Fibroblast of the conjunctiva (primary cell): ENCODE data around the gene LAMB2.

Experiments used
- DNase-seq: peaks from one replicate; pipeline ENCODE4 v3.0.0-alpha.2; 2010; ENCODE audit warnings: low read depth

LAMB2 gene

DNA sequence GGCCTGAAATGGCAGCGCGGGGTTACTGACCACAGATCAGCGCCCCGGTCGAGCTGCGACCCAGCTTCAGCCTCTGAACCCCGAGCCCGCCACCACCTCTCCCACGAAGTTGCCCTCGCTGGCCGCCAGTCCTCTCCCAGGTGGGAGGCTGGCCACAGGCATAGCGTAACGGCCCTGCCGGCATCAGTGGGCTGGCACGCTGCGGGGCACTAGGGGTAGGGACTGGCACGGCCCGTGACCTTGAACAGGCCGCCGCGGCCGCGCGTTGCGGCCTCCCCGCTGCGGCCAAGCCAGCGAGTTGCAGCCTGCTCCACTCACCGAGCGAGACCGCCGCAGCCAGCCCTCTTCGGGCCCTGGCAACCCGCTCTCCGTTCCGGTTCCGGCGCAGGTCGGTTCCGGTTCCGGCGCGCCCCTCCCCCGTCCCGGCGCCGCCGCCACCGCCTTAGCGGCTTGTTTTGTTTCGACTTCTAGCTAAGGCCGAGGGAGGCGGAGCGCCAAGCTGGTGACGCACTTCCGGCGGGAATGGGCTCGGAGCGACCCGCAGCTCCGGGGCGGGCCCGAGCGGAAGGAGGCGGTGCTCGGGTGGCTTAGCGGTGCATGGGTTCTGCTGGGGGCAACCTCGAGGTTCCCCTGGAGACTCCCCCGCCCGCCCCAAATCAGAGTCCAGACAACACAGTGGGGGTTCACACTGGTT is 12.3 kb downstream of the LAMB2 start, which contains the start of gene USP19:
USP19 (minus strand) TSS at position 386 of the 694 bp plus-strand sequence. CDS start 1,678 bp downstream, outside the sequence.
- DNase-seq = peak; percentile 81

DNA sequence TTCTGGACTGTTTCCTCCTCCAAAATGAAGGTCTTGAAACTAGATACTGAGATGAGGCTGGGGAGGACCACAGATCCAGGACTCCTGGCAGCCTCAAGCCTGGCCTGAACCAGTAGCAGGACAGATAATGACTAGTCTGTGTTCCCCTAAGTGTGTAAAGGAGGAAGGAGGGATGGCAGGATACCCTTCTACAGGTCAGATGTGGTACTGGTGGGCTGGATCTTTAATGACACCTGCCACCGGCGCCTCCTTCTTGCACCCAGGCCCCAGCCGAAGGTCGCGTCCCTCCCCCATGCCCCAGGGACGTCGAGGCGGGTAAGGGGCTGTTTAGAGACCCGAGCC is 12.8 kb downstream of the LAMB2 start:
- no peak for DNase-seq

DNA sequence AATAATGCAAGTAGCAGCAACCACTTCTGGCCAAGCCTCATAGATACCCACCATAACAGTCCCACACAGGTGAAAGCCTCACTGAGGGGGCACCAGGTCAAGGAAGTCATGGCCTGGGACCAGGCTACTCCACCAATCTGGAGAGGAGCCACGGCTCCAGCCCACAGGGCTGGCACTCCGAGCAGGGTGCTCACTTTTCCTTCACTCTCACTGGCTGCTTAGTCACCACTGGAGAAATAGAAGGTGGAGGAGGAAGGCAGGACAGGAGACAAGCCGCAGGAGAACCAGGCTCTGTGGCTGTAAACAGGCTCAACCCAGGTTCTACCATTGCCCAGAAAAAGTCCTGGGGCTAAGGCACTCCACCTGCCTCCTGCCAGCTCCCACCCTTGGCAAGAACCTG is 13.4 kb downstream of the LAMB2 start:
- DNase-seq = no peak

DNA sequence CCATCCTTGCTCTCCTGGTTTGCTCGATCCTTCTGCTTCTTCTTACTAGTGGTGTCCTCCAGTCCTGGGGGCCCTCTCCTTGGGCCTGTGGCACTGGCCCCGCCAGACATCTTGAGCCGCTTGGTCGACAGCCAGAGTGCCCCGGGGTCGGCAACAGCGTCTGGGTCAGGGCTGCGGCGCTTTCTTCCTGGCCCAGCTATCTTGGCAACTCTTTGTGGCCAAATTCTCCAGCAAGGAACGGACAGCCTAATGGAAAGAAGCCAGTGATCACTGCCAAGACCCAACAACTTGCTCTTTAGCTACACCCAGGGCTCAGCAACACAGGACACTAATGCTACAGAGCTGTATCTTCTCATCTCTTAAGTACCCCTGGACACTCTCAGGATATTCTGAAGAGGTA is 13.8 kb downstream of the LAMB2 start:
- DNase-seq = no peak

DNA sequence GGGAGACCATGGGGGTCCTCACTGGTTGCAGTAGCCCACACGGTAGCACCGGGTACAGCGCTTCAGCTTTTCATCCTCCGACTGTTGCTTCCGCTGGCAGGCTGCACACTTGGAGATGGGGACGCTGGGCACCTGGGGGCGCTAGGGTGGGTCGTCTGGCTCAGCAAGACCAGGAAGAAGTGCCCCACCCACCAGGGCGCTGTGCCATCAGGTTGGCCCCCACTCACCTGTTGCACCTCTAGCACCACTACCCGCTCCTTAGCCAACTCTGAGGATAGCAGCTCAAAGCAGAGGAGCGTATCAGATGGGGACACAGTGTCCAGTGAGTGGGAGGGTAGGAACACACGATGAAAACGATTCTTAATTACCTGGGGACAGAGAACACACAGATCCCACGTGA is 20.6 kb downstream of the LAMB2 start:
- DNase-seq = no peak

DNA sequence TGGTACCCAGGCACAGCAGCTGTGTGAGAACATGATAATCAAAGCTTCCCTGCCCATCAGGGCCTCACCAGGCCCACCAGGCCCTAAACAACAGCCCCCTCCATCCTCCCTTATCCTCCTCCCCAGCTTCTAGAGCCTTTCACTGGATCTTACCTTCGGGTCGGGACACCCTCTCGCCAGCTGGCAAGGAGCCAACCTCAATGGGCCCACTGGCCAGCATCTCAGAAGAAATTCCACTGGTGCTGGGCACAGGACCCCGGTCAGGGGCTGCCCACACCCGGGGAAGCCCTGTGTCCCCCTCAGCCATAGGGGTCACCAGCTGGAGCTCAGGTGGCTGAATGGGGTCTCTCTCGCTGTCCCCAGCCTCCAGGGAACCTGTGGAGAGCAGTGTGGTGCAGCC is 21.5 kb downstream of the LAMB2 start:
- DNase-seq = no peak

DNA sequence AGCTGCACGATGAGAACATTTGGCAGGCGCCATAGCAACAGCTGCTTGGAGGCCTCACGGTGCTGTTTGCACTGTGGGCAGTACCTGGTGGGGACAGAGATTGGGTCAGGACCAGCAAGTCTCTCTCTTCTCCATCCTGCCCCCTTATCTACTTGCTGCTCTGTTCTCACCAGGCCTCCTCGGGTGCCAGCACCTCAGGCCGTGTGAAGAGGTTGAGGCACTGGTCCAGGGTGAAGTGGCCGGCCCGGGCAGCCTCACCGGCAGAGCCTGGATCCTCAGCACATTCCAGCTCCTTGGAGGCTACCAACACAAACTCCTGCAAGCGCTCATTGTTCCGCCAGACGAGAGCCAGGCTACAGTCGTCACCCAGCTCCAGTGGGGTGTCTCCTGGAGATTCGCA is 22.1 kb downstream of the LAMB2 start:
- DNase-seq = no peak

DNA sequence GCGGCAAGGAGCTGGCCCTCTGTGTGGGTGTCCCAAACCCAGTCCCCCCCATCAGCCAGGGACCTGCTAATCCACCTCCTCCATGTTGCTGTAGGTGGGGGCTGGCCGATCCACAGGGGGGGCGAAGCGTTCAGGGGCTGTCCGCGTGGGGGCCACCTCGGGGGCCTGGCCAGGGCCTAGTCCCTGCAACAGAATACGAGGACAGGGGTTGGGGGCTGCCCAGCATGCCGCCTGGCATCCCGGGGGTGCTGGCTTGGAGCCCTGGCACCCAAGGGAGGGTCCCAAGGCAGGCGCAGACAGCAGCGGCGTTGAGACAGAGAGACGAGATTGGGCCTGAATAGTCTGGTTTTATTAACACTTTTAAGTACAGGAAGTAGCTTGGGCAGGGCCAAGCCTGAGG is 24.5 kb downstream of the LAMB2 start:
- DNase-seq = no peak

DNA sequence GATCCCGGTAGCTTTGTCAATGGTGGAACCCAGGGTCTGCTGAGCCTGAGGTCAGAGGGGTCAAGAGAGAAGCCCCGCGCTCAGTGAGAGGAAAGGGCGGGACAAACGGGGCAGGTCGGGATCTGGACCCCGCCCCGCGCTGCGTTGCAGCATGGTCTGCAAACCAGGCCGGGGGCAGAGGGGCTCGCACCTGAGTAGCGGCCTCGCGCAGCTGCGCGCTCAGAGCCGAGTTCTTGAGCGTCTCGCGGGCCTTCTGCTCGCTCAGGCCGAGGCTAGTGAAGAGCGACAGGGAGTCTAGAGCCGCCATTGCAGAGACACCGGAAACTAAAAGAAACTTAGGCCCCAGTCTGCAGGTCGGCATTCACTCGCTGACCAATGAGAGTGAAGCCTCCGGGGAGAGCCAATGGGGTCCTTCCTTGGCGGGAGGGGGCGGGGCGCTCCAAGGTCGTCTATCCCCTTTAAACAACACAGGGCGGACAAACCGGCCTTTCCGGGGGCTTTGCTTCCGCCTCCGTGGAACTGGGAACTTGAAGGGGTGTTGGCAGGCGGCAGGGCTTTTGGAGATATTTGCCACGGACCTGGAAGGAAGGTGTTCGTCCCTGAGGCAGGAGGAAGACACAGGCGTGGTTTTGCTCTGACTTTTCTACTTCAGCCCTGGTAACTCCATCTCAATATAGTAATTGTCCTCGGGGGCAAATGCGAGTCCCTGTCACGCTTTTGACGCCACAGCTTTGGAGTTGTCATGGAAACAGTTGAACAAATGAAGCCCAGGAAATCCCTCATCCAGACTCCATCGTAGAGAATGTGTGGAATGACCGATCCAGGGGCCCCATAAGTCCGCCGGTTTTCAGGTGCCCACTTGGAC is 28.2 kb downstream of the LAMB2 start, which contains the start of gene QARS1:
QARS1 (minus strand) TSS at position 331 of the 865 bp plus-strand sequence; CDS start at position 307, 24 bp downstream.
- DNase-seq = peak; percentile 83

DNA sequence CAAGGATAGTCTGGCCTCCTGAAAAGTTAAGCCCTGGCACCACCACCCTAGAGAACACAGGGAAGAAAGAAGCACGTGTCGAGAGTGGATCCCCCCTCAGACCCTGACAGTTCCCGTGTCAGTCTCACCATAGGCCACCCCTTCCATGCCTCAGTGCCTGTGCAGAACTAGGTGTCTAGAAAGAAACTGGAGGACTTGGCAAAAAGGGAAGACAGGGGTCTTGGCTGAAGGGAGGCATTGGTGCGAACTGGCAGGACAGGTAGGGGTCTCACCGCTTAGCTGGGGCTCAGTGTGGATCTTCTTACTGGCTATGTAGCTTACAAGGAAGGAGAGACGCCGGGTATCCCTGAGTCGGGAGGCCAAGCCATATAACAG is 28.8 kb downstream of the LAMB2 start:
- DNase-seq = no peak

DNA sequence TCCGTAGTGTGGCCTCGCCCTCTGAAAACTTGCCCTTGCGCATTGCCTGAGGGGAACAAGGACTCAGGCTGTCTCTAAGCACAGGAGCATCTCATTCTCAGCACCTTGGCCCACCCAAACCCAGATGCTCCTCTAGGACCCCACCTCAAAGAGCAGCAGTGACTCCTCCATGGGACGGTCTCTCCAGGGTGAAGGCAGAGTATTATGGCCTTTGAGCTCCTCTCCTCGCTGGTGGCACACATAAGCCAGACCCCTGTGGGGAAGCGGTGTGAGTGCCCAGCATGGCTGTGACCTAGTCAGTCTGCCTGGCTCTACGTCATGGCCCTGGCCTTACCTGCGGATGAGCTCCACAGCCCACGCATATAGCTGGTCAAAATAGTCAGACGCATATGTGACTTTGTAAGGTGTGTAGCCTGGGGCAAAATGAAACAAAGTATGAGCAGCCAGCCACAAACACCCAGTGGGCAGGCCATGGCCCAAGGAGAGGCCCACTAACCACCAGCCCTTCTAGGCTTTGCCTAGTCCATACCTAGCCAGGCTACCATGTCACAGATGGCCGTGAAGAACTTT is 32.7 kb downstream of the LAMB2 start:
- DNase-seq = no peak

DNA sequence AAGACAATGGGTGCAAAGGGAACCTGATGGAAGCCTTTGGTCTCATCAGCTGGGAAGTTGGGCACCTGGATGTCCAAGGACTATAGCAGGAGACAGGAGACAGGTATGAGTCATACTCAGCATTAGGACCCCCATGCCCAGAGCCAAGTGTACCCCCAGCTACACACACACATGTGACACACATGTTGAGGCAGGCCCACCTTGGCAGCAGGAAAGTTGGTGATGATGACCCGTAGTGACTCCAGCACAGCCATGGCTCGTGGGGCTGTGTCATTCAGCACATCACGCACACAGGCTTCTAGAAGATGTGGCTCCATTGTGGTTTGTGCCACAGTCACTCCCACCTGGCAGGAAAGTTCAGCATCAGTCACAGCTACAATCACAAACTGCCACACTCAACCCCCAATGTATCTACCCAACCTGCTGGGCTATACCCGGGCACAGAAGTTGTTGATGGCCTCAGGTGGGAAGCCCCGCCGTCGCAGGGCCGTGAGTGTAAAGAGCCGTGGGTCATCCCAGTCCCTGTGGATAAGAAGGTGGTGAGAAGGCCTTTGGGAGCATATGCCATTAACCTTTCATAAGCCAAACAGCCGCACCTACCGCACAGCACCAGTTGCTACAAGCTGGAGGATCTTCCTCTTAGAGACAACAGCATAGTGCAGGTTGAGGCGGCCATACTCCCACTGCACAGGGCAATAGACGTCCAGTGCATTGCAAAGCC is 33.8 kb downstream of the LAMB2 start:
- no peak for DNase-seq

DNA sequence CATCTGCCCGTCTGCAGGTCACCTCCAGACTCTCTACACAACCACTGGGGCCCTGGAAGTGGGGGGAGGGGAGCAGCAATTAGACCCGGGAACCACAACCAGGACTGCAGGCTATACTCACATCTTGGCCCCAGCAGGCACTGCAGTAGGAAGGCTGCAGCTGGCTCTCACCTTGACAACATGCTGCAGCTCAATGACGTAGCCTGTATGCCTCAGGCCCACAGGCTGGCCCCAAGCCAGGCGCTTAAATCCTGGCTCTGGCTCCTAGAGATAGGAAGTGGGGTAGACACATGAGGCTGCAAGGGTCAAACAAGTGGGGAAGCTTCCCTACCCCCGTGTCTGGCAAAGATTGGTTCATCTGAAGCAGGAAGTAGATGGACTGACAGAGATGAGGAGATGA is 34.4 kb downstream of the LAMB2 start:
- no peak for DNase-seq

DNA sequence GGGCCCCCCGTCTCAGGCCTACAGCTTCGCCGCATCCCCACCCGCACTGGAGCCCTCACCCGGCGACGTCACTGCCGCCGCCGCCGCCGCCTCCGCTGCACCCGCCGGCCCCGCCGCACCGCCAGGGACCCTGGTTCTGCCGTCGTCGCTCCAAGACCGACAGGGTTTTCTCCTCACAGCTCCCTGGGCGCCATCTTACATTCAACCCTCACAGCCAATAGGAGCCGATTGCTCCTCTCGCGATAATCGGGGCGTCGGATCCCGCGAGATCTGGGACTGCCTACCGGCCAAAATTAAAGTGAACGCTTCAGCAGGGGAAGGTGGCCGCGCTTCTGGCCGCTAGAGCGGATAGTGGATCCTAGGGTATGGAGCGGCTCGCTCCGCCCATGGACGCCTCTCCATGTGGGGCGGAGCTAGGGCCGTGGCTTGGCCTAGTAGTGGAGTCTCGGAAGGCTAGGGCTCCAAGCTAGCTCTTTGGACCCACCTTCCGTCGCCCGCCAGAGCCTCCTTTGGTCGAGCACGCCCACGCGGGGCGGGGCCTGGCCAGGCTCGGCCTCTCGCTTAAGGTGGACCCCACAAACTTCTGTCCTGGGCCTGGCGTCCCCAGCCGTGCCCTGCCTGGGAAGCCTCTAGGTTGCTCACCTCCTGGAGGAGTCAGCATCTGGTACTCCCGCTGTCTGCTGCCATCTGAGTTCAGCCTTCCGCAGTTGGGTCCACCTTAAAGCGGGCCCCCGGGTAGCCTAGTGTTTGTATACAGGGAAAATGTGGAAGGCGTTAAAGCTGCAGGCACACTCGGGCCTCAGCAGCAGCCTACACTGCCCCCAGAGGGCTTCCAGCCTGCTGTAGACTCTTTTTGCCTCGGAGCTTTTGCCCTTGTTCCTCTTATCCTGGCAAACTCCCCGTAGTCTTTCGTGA is 38.7 kb downstream of the LAMB2 start, which contains the start of gene QRICH1:
QRICH1 (minus strand) TSS at position 219 of the 915 bp plus-strand sequence. CDS start 17,054 bp downstream, outside the sequence.
- peak; percentile 97 for DNase-seq

DNA sequence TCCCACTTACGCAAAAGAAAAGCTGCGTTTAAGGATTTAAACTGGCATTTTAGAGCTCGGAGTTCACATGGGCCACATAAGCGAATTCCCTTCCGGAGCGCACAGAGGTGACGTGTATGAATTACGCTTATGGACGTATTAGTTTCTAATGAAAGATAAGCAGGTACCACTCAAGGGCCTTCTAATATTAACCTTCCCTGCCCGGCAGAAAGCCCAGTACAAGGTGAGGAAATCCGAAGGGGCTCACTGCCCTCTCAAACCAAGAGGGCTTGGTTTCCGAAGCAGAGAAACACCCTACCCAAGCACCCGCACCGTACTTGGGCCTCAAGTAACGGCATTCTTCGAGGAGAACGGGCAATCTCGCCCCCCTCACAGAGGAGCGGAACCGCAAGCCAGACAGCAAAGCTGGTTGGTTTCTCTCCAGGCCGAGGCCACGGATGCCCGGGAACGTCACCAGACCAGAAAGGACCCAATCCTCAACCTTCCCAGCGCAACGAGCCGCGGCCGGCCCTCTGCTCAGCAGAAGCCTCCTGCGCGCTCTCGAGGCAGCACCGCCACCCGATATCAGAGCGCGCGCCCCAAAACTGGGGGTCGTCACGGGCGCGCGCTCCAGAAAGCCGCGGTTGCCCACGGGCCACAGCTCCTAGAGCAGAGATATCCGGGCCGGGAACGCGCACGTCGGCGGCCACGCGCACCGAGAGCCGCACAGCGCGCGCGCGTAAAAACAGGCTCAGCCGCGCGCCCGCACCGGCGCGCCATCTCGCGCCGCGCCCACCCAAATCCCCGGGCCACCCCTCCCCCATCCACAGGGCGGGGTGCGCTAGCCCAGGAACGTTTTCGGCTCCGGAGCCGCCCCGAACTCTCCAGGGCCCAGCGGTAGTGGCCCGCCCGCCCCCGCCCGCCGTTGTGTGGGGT is 39.7 kb downstream of the LAMB2 start:
- DNase-seq = peak; percentile 55

DNA sequence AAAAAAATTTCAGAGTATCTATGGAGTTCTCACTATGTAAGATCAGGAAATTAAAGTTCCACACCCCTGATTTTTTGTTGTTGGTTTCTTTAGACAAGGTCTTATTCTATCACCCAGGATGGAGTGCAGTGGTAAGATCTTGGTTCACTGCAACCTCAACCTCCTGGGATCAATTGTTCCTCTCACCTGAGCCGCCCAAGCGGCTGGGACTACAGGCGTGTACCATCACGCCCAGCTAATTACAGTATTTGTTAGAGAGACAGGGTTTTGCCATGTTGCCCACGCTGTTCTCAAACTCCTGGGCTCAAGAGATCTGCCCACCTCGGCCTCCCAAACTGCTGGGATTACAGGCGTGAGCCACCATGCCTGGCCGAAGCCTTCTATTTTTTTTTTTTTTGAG is 51.4 kb downstream of the LAMB2 start:
- DNase-seq = no peak

DNA sequence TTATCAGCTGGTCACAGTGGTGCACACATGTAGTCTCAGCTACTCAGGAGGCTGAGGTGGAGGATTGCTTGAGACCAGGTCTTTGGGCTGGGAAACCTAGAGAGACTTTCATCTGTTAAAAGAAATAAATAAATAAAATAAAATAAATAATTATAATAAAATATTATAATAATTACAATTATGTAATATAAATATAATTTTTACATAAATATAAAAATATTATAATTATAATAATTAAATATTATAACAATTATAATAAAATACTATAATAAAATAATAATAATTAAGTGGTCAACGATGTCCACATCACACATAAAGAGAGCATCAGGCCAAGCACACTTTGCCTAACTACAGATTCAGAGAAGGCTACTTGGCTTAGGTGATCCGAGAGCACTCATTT is 53.6 kb downstream of the LAMB2 start:
- DNase-seq = no peak

DNA sequence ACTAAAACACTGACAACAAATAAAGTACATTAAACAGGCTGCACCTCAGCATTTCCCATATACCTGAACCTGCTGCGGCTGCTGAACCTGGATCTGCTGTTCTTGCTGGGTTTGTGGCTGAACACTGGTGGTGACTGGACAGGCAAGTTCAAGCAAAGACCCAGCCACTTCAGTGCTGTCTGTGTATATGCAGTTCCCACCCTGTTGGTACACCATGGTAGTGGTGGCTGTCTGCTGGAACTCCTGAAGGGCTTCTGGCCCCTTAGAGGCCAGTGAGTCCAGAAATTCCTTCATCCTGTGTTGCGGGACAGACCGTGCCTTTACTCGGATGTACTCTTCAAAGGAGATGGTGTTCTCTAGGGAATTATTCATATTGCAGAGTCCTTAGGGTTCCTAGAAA is 56.2 kb downstream of the LAMB2 start:
- no peak for DNase-seq

DNA sequence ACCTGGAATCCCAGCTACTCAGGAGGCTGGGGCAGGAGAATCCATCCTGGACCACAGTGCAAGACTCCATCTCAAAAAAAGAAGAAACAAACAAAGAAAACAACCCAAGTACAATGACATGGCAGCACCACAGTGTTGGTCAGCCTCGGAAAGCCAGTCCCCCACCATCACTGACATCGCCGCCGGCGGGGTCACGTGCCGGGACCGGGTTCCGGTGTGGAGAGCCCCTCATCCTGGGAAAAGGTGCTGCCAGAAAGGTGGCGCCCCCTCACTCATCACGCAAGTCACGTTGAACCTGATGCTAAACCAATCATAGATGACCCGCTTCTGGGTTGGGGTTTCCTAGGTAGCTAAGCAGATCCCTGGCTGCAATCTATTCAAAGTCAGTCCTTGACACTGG is 56.7 kb downstream of the LAMB2 start:
- DNase-seq = no peak
